Fibroblast of lung (primary cell): ENCODE results near the gene SERTAD1. TPM values are rescaled to one million over a fixed set of nuclear protein-coding genes. Genes with fewer than 3 reads are reported as not detected.
"Not testable (repeated sequence)": the region's sequence is repeated elsewhere in the genome, so short reads cannot be mapped to it uniquely, and the experiment has no call there.

Experiments used
- DNase-seq, 2 donors: peaks; one replicate each; pipeline versions ENCODE4 v3.0.0 to v3.0.0-alpha.2; 2010; ENCODE audit warnings: low read depth in 2 of 2
- H2AFZ ChIP-seq: 2 replicates; pipeline ENCODE4 v1.5.1; 2012; ENCODE audit warnings: low read length, control low read depth, inconsistent platforms
- H3K27ac ChIP-seq: 2 replicates; pipeline ENCODE4 v1.5.1; 2011; ENCODE audit warnings: low read length, control low read depth; ENCODE audit not compliant: insufficient read depth
- H3K27me3 ChIP-seq: 2 replicates; pipeline ENCODE4 v1.5.1; 2011; ENCODE audit warnings: mild to moderate bottlenecking, low read length; ENCODE audit not compliant: control insufficient read depth, insufficient read depth
- H3K36me3 ChIP-seq: 2 replicates; pipeline ENCODE4 v1.5.1; 2011; ENCODE audit warnings: low read length; ENCODE audit not compliant: control insufficient read depth, insufficient read depth
- H3K4me1 ChIP-seq: 2 replicates; pipeline ENCODE4 v1.5.1; 2011; ENCODE audit warnings: low read length; ENCODE audit not compliant: control insufficient read depth, insufficient read depth; ENCODE audit errors: extremely low read depth
- H3K4me2 ChIP-seq: 2 replicates; pipeline ENCODE4 v1.5.1; 2011; ENCODE audit warnings: low read length, control low read depth; ENCODE audit not compliant: insufficient read depth; ENCODE audit errors: extremely low read depth
- H3K4me3 ChIP-seq, 4 experiments: fragments of 200-600 bp in 1 of 4; sonication (generic) in 1 of 4; replicated peaks in 1 of 4; 2 replicates each; pipeline ENCODE4 v1.5.1; 2011 to 2016; ENCODE audit warnings: low read length in 4 of 4, low read depth in 3 of 4, mild to moderate bottlenecking in 3 of 4, control low read depth in 2 of 4, inconsistent platforms in 1 of 4, mixed read lengths in 1 of 4; ENCODE audit not compliant: insufficient read depth in 1 of 4; ENCODE audit errors: control extremely low read depth in 1 of 4
- H3K79me2 ChIP-seq: 2 replicates; pipeline ENCODE4 v1.5.1; 2012; ENCODE audit warnings: mild to moderate bottlenecking, low read length, inconsistent platforms; ENCODE audit not compliant: control insufficient read depth, insufficient read depth
- H3K9ac ChIP-seq: 2 replicates; pipeline ENCODE4 v1.5.1; 2011; ENCODE audit warnings: mild to moderate bottlenecking, low read length, control low read depth; ENCODE audit not compliant: insufficient read depth
- H3K9me3 ChIP-seq: 2 replicates; pipeline ENCODE4 v1.5.1; 2012; ENCODE audit warnings: low read depth, low read length; ENCODE audit not compliant: control insufficient read depth, insufficient read depth
- H4K20me1 ChIP-seq: 2 replicates; pipeline ENCODE4 v1.5.1; 2011; ENCODE audit warnings: low read length; ENCODE audit not compliant: control insufficient read depth, insufficient read depth; ENCODE audit errors: extremely low read depth
- EZH2 ChIP-seq: IDR thresholded peaks from 2 replicates; pipeline ENCODE4 v1.5.1; 2012; ENCODE audit warnings: low read length, control low read depth, mild to moderate bottlenecking; ENCODE audit errors: missing control alignments
- polyA plus RNA-seq, 2 donors: library from polyadenylated mRNA; depleted of rRNA in 1 of 2; stranded (reverse) in 1 of 2; unstranded in 1 of 2; fragments of >200 nt; gene quantifications; 2 replicates each; pipeline ENCODE4 v1.2.1, GENCODE V29; 2011 to 2012; ENCODE audit warnings: missing spikeins in 1 of 2
- total RNA-seq: library from RNA; depleted of rRNA; stranded (reverse); fragments of >200 nt; gene quantifications from 2 replicates; pipeline ENCODE4 v1.2.1, GENCODE V29; 2014
- TF ChIP-seq, protein P1 (sequence below), 2 donors: IDR thresholded peaks in 1 of 2; conservative IDR thresholded peaks in 1 of 2; 1 replicate in 1 of 2; 2 replicates in 1 of 2; pipeline ENCODE4 v1.5.1; 2011 to 2012; ENCODE audit warnings: low read length in 2 of 2, control low read depth in 1 of 2, inconsistent platforms in 1 of 2, low read depth in 1 of 2, mild to moderate bottlenecking in 1 of 2

Gene SERTAD1
- total and polyA plus RNA-seq, 2 donors (not counting 1 experiment from before 2014, with no cell fraction given) = 7.2 to 19.2 TPM

- H3K79me2 ChIP-seq = no peaks in the 10 kb centered on the region
- H2AFZ ChIP-seq = no peak overlapping the region
- H3K27me3 ChIP-seq = no peaks in the 10 kb centered on the region
- H3K9ac ChIP-seq = no peak overlapping the region
- no peak overlapping the region for H3K4me2 ChIP-seq
- TF ChIP-seq EZH2 = no peak
- TF ChIP-seq, protein P1, sequence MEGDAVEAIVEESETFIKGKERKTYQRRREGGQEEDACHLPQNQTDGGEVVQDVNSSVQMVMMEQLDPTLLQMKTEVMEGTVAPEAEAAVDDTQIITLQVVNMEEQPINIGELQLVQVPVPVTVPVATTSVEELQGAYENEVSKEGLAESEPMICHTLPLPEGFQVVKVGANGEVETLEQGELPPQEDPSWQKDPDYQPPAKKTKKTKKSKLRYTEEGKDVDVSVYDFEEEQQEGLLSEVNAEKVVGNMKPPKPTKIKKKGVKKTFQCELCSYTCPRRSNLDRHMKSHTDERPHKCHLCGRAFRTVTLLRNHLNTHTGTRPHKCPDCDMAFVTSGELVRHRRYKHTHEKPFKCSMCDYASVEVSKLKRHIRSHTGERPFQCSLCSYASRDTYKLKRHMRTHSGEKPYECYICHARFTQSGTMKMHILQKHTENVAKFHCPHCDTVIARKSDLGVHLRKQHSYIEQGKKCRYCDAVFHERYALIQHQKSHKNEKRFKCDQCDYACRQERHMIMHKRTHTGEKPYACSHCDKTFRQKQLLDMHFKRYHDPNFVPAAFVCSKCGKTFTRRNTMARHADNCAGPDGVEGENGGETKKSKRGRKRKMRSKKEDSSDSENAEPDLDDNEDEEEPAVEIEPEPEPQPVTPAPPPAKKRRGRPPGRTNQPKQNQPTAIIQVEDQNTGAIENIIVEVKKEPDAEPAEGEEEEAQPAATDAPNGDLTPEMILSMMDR (conservative IDR thresholded peaks at IDR 0.05 in 1 of 2, IDR thresholded peaks at IDR 0.05 in 1 of 2; ENCODE audit: low read depth in 1 of 2, low read length in 2 of 2) = no peak
- no peak overlapping the region for H3K4me3 ChIP-seq
- H3K4me1 ChIP-seq = no peaks in the 10 kb centered on the region
- H3K9me3 ChIP-seq = no peaks in the 10 kb centered on the region
- peaks cover 4% of the 10 kb centered on the region for H3K36me3 ChIP-seq
- no peak for DNase-seq
- no peak overlapping the region for H3K27ac ChIP-seq
- no peaks in the 10 kb centered on the region for H4K20me1 ChIP-seq
Observed at GRCh38 chr19:40457048-40457447, 31.3 kb upstream of the SERTAD1 start.

DNA sequence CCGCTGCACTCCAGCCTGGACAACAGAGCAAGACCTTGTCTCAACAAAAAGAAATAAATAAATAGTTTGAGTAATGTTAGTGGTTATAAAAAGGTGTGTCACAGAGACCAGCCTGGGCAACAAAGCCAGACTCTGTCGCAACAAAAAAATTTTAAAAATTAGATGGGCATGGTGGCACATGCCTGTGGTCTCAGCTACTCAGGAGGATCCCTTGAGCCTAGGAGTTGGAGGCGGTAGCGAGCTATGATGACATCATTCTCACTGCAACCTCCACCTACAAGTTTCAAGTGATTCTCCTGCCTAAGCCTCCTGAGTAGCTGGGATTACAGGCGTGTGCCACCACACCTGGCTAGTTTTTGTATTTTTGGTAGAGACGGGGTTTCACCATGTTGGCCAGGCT lies 28.2 kb upstream of the SERTAD1 start:
- H3K36me3 ChIP-seq, DNase-seq, H3K4me1 ChIP-seq, H2AFZ ChIP-seq, H3K4me3 ChIP-seq, H3K9me3 ChIP-seq, H3K27me3 ChIP-seq, H3K27ac ChIP-seq, H4K20me1 ChIP-seq, H3K4me2 ChIP-seq, H3K79me2 ChIP-seq, H3K9ac ChIP-seq: not testable (repeated sequence)

GRCh38 chr19:40453151-40453735 lies 27.5 kb upstream of the SERTAD1 start:
- DNase-seq = no peak

More at GRCh38 chr19:40453151-40453735, 27.5 kb upstream of the SERTAD1 start:
- Histone ChIP-seq H3K9me3 (no peaks in the 10 kb centered on the region), H3K9ac (no peak overlapping the region), H3K4me1 (no peaks in the 10 kb centered on the region), H3K27me3 (no peaks in the 10 kb centered on the region), H3K27ac (no peak overlapping the region), H3K79me2 (no peaks in the 10 kb centered on the region), H2AFZ (no peak overlapping the region), H3K4me3 (no peak overlapping the region), H3K36me3 (peaks cover 4% of the 10 kb centered on the region), H4K20me1 (no peaks in the 10 kb centered on the region), H3K4me2 (no peak overlapping the region)
- TF ChIP-seq EZH2 = no peak
- TF ChIP-seq, protein P1 (conservative IDR thresholded peaks at IDR 0.05 in 1 of 2, IDR thresholded peaks at IDR 0.05 in 1 of 2; ENCODE audit: low read depth in 1 of 2, low read length in 2 of 2) = no peak
